DOHH2 (cell line): ENCODE measurements around the gene EFL1.

Experiments used
- EZH2phosphoT487 ChIP-seq: fragments of 200-600 bp; sonication (generic); IDR thresholded peaks from 2 replicates; pipeline ENCODE4 v1.6.1; 2017; ENCODE audit warnings: borderline replicate concordance, mild to moderate bottlenecking, antibody characterized with exemption, low read length, moderate library complexity, mixed read lengths
- TF ChIP-seq, protein P1 (sequence below): fragments of 200-600 bp; sonication (generic); IDR thresholded peaks from one replicate; pipeline ENCODE4 v1.5.1; 2014; ENCODE audit warnings: antibody characterized with exemption, mild to moderate bottlenecking, low read depth, low read length; ENCODE audit not compliant: poor library complexity, severe bottlenecking

DNA sequence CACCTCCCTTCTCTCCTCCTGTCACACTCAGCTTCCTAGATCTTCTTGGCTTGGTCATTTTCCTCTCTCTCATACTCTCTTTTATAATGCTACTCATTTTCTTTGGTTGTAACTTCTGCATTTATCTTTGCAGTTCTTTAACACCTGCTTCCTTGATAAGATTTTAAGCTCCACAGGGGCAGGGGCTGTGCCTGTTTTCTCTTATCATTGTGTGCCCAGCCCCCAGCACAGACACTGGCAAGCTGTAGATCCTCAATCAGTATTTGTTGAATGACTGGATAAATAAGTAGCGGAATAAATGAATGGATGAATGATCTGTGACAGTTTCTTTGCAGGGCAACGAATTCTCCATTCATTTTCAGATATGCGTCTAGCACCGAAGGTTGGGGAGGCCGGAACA lies 152.4 kb downstream of the EFL1 start:
- TF ChIP-seq, protein P1, sequence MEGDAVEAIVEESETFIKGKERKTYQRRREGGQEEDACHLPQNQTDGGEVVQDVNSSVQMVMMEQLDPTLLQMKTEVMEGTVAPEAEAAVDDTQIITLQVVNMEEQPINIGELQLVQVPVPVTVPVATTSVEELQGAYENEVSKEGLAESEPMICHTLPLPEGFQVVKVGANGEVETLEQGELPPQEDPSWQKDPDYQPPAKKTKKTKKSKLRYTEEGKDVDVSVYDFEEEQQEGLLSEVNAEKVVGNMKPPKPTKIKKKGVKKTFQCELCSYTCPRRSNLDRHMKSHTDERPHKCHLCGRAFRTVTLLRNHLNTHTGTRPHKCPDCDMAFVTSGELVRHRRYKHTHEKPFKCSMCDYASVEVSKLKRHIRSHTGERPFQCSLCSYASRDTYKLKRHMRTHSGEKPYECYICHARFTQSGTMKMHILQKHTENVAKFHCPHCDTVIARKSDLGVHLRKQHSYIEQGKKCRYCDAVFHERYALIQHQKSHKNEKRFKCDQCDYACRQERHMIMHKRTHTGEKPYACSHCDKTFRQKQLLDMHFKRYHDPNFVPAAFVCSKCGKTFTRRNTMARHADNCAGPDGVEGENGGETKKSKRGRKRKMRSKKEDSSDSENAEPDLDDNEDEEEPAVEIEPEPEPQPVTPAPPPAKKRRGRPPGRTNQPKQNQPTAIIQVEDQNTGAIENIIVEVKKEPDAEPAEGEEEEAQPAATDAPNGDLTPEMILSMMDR = no peak
- TF ChIP-seq EZH2phosphoT487 = no peak
